Spleen (tissue), 11 donors: Measurements from ENCODE around the gene NRM. TPM values are rescaled to one million over a fixed set of nuclear protein-coding genes. Genes with fewer than 3 reads are reported as not detected.
A peak's percentile ranks its signal among the peaks of the same experiment; 100 is the strongest.

Source experiments
- DNase-seq: peaks from one replicate; pipeline ENCODE4 v3.0.0-alpha.2; 2020
- H3K27ac ChIP-seq, 8 donors: fragments of 200-600 bp; sonication (generic) in 7 of 8; 1 replicate in 4 of 8; 2 replicates in 4 of 8; pipeline versions ENCODE4 v1.5.0 to v1.8.0; 2016 to 2021; ENCODE audit warnings: inconsistent platforms in 4 of 8, mild to moderate bottlenecking in 4 of 8, moderate library complexity in 1 of 8
- H3K27me3 ChIP-seq, 7 donors: fragments of 200-600 bp; sonication (generic) in 6 of 7; replicated peaks in 1 of 7; 1 replicate in 4 of 7; 2 replicates in 3 of 7; pipeline versions ENCODE4 v1.5.0 to v1.8.0; 2016 to 2021; ENCODE audit warnings: inconsistent platforms in 3 of 7, mild to moderate bottlenecking in 1 of 7
- H3K36me3 ChIP-seq, 6 donors: fragments of 200-600 bp; sonication (generic) in 5 of 6; 1 replicate in 4 of 6; 2 replicates in 2 of 6; pipeline versions ENCODE4 v1.5.0 to v1.8.0; 2016 to 2021; ENCODE audit warnings: inconsistent platforms in 2 of 6
- H3K4me1 ChIP-seq, 6 donors: fragments of 200-600 bp; sonication (generic) in 5 of 6; 1 replicate in 3 of 6; 2 replicates in 3 of 6; pipeline versions ENCODE4 v1.5.0 to v1.8.0; 2016 to 2021; ENCODE audit warnings: inconsistent platforms in 3 of 6
- H3K4me3 ChIP-seq, 8 donors: fragments of 200-600 bp; sonication (generic) in 7 of 8; 1 replicate in 4 of 8; 2 replicates in 4 of 8; pipeline versions ENCODE4 v1.5.0 to v1.8.0; 2016 to 2021; ENCODE audit warnings: inconsistent platforms in 4 of 8, mild to moderate bottlenecking in 4 of 8, moderate library complexity in 2 of 8
- H3K9me3 ChIP-seq, 8 donors: fragments of 200-600 bp; sonication (generic) in 7 of 8; 1 replicate in 4 of 8; 2 replicates in 4 of 8; pipeline versions ENCODE4 v1.5.0 to v1.8.0; 2016 to 2021; ENCODE audit warnings: inconsistent platforms in 4 of 8
- CTCF ChIP-seq, 11 experiments: fragments of 200-600 bp in 7 of 11; fragments of 450-650 bp in 4 of 11; sonication (generic) in 4 of 11; IDR thresholded peaks in 8 of 11; conservative IDR thresholded peaks in 3 of 11; 1 replicate in 7 of 11; 2 replicates in 4 of 11; pipeline versions ENCODE4 v1.4.0 to v1.8.0; 2016 to 2021; ENCODE audit warnings: antibody characterized with exemption in 11 of 11, inconsistent platforms in 4 of 11, mild to moderate bottlenecking in 1 of 11
- POLR2A ChIP-seq, 3 donors: fragments of 450-650 bp; IDR thresholded peaks; one replicate each; pipeline ENCODE4 v1.5.1; 2017; ENCODE audit warnings: antibody characterized with exemption in 3 of 3, mild to moderate bottlenecking in 1 of 3
- POLR2AphosphoS5 ChIP-seq, 3 donors: sonication (generic); formaldehyde crosslinking; IDR thresholded peaks; one replicate each; pipeline ENCODE4 v1.5.1; 2017; ENCODE audit warnings: antibody characterized with exemption in 3 of 3
- WGBS, 5 donors: extraction: QIAGEN DNeasy Blood & Tissue Kit in 3 of 5; methylation state at CpG; one replicate each; pipeline versions ENCODE4 v1.1.5 to v1.1.7; 2013 to 2018; 5-methylcytosine and 5-hydroxymethylcytosine counted together
- intact Hi-C: fragments of 100-400 bp; cut with DNase I; formaldehyde crosslinking; loops from one replicate; pipeline ENCODE4 v1.15.0; 2023; ENCODE audit warnings: low total_unique reads
- polyA plus RNA-seq, 3 donors: library from polyadenylated mRNA; stranded (reverse); fragments of 200-250 nt; gene quantifications; one replicate each; pipeline ENCODE4 v1.2.1, GENCODE V29; 2013
- total RNA-seq, 7 donors: library from RNA; depleted of rRNA in 3 of 7; stranded (reverse); fragments of >200 nt in 3 of 7; fragmentation: NEBNext Ultra II Directional in 4 of 7; extraction: Animal tissue kit (Norgen Biotek cat#: 25700) in 4 of 7; gene quantifications; one replicate each; pipeline versions ENCODE4 v1.1.0 to v1.2.1, GENCODE V29; 2016 to 2021
- donor health status: healthy with polysubstance abuse.
- donor health status: DM: no; HTN: no; CAD: no; lungs with moderate emphysema.
- donor health status: DM: no; HTN: no; CAD: no.
- donor health status: Bipolar disorder and iron deficiency.
- donor health status: healthy.
- donor health status: DM: no; HTN: no; CAD: no.
- donor health status: DM: yes; HTN: yes; CAD: no.

The NRM gene
- total and polyA plus RNA-seq, 10 donors: 9.8 to 19.6 (median 12.2) TPM

- H3K27ac ChIP-seq: no peak overlapping the region
- peaks cover 0 to 15% (median 2%) of the 10 kb centered on the region in 6 donors for H3K4me1 ChIP-seq
- H3K36me3 ChIP-seq: peaks cover 0 to 63% (median 16%) of the 10 kb centered on the region in 6 donors
- H3K4me3 ChIP-seq: no peak overlapping the region
- DNase-seq: no peak
- no peak for TF ChIP-seq POLR2A (IDR thresholded peaks at IDR 0.05)
- TF ChIP-seq CTCF (IDR thresholded peaks at IDR 0.05 in 8 of 11, conservative IDR thresholded peaks at IDR 0.05 in 3 of 11): no peak
- TF ChIP-seq POLR2AphosphoS5 (IDR thresholded peaks at IDR 0.05): no peak
- no peaks in the 10 kb centered on the region for H3K9me3 ChIP-seq
- WGBS, 5 donors: 52 to 67% (median 63%) methylated on average over 4 of the region's 4 CpGs
- no peaks in the 10 kb centered on the region for H3K27me3 ChIP-seq
- intact Hi-C loops: no loop called here
Measured at GRCh38 chr6:30700340-30700739, 9.6 kb upstream of the NRM start.

- DNase-seq: peak; percentile 4
- H3K9me3 ChIP-seq: no peaks in the 10 kb centered on the region
- H3K36me3 ChIP-seq: peaks cover 0 to 24% (median 6%) of the 10 kb centered on the region in 6 donors
- H3K27me3 ChIP-seq: no peaks in the 10 kb centered on the region
- 93 to 99% (median 96%) methylated on average over 5 of the region's 5 CpGs for WGBS, 5 donors
- no peak for TF ChIP-seq POLR2A (IDR thresholded peaks at IDR 0.05)
- no peak for TF ChIP-seq CTCF (IDR thresholded peaks at IDR 0.05 in 8 of 11, conservative IDR thresholded peaks at IDR 0.05 in 3 of 11)
- no peak for TF ChIP-seq POLR2AphosphoS5 (IDR thresholded peaks at IDR 0.05)
- H3K4me1 ChIP-seq: peaks cover under 1 to 9% (median 5%) of the 10 kb centered on the region in 6 donors
- intact Hi-C loops: no loop called here
- H3K4me3 ChIP-seq: no peak overlapping the region
- no peak overlapping the region for H3K27ac ChIP-seq
Measured at GRCh38 chr6:30696432-30696831, 5.6 kb upstream of the NRM start.

GRCh38 chr6:30691208-30691847 is 544 bp upstream of the NRM start:
- no peaks in the 10 kb centered on the region for H3K9me3 ChIP-seq
- peaks cover 34 to 46% (median 43%) of the 10 kb centered on the region in 6 donors for H3K4me1 ChIP-seq
- H3K36me3 ChIP-seq: no peaks in the 10 kb centered on the region
- H3K27ac ChIP-seq: peak overlapping the region; percentile 39 to 100 (median 98)
- WGBS, 5 donors: 22 to 33% (median 27%) methylated on average over 8 of the region's 8 CpGs
- intact Hi-C loops: no loop called here
- H3K4me3 ChIP-seq: peak overlapping the region; percentile 40 to 98 (median 68)
- H3K27me3 ChIP-seq: no peaks in the 10 kb centered on the region
- DNase-seq: no peak
- TF ChIP-seq CTCF (IDR thresholded peaks at IDR 0.05 in 8 of 11, conservative IDR thresholded peaks at IDR 0.05 in 3 of 11): peak in 1 of 11 experiments; percentile 2
- no peak for TF ChIP-seq POLR2AphosphoS5 (IDR thresholded peaks at IDR 0.05)

GRCh38 chr6:30689985-30690384 is 799 bp downstream of the NRM start:
- Histone ChIP-seq H3K27ac (peak overlapping the region; percentile 0 to 100 (median 98)), H3K27me3 (no peaks in the 10 kb centered on the region), H3K9me3 (no peaks in the 10 kb centered on the region), H3K4me1 (peaks cover 34 to 59% (median 47%) of the 10 kb centered on the region in 6 donors), H3K4me3 (peak overlapping the region in 7 of 8 donors; percentile 58 to 98 (median 69)), H3K36me3 (peaks cover 0 to 6% (median 0%) of the 10 kb centered on the region in 6 donors)
- intact Hi-C loops: no loop called here
- DNase-seq: peak; percentile 76
- no peak for TF ChIP-seq CTCF (IDR thresholded peaks at IDR 0.05 in 8 of 11, conservative IDR thresholded peaks at IDR 0.05 in 3 of 11)
- TF ChIP-seq POLR2A (IDR thresholded peaks at IDR 0.05): no peak
- TF ChIP-seq POLR2AphosphoS5 (IDR thresholded peaks at IDR 0.05): no peak
- 18 to 38% (median 30%) methylated on average over 4 of the region's 4 CpGs for WGBS, 5 donors
